M059J (cell line): ENCODE measurements around the gene FMNL2. TPM values are rescaled to one million over a fixed set of nuclear protein-coding genes. Genes with fewer than 3 reads are reported as not detected.
A peak's percentile ranks its signal among the peaks of the same experiment; 100 is the strongest.

Experiments used
- DNase-seq: peaks from one replicate; pipeline ENCODE4 v3.0.0-alpha.2; 2012; ENCODE audit warnings: low read depth
- total RNA-seq: library from RNA; depleted of rRNA; stranded (reverse); fragments of >200 nt; shearing (Covaris generic); gene quantifications from 2 replicates; pipeline ENCODE4 v1.2.3, GENCODE V29; 2014

The FMNL2 gene
- total RNA-seq, 1 experiment from 2014 or later = 13.2 TPM

- no peak for DNase-seq
Observed at GRCh38 chr2:152580714-152581113, 245.7 kb downstream of the FMNL2 start.

DNA sequence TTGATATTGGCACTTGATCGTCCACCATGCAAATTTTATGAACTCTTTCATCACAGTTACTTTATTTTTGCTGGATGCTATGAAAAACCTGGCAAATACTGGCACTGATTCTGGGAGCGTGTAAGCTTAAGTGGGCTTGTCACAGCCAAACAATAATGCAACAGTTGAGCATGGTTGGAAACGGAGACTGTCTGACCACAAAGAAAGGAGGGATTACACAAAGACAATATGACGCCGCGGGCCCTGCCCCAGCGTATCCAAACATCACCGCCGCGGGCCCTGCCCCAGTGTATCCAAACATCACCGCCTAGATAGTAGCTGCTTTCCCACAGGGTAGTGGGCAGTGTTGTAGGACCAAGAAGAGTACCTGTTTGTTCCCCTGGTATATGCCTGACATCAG lies 246.4 kb downstream of the FMNL2 start:
- no peak for DNase-seq

DNA sequence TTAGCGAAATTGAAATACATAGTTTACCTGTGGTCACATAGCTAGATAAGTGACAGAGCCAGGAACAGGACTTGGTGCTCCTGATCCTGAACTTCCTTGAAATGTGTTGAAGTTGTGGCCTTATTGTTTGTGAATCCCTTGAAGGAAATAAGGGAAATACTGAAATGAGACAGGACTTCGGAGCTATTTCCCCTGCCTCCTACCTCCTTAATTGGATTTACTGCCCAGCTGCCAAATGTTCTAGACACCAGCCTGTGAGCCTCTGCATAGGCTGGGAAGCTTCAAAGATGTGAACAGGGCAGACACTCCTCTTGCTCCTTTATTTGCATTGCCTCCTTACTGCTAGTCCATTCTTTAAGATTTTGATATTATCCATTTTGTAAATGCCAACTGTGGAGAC lies 247.1 kb downstream of the FMNL2 start:
- DNase-seq = no peak

DNA sequence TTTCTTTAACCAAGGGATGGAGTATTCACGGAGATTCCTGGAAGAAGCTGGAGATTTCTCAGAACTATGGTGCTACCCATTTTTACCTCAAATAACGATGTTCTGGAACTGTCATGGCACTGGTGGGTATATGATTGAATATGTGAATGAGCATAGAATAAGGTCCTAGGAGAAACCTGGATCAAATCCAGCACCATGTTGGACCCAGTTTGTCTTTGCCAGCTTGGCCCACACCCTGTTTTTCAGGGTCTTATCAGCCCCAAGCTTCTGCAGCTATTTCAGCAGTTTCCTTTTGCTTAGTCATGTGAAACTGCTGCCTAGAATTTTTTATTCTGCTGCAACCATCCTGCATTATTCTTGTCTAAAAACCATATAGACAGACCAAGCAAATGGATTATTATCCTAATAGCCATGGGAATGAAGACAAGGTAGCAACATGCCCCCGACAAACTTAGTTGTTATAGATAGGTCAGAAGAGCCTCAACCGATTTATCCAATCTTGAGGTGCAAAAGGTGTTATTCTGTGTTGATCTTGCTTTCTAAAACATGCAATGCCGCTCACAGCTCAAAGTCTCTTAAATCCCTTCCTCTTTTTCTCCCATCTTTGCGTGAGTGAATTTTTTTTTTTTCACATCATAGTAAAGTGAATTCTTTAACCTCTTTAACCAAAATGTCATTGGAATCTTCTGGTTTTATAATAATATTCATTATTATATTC lies 248.7 kb downstream of the FMNL2 start:
- no peak for DNase-seq

DNA sequence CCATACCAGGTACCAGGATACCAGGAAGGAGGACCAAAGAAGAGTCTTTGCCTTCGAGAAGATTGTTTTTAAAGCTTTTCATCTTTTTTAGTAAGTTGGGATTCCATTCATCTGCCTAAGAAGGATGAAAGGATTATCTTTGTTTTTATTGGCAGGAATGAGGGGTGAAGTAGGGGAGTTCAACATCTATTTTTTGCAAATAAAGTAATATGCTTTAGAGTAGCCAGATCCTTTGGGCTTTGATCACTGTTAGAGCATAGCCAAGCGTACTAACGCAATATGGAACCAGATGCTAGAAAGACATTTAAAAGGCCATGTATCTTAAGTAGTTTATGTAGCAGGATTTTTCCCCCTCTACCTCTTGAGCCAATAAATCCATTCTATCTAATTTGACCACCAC lies 249.3 kb downstream of the FMNL2 start:
- DNase-seq = no peak

DNA sequence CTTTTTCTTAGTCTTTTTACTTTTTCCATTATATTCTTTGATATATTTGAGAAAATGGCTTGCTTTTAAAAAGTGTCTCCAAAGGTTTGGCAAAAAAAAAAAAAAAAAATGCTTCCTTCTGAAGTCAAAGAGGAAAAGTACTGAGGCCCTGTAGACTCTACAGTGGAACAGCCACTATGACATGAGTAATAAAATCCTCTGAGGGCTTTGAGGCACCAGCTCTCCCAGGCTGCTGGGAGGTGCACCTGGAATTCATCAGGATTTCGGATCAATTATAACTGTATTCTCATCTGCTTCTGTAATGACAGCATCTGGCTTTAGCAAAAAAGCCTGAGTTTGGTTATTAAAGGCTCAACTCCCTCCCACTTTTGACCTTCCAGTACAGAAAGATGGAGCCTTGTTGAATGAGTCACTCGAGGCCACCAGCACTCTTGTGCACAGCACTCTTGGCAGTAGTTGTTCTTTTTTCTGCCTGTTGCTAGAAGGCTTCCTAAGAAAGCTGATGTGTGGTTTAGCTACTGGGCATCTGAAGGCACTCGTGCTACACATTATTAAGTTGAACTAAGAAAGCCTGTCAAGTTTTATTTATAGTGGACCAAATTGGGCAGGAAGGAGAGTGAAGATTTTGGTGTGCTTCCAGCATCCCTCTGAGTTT lies 251.0 kb downstream of the FMNL2 start:
- peak; percentile 96 for DNase-seq

DNA sequence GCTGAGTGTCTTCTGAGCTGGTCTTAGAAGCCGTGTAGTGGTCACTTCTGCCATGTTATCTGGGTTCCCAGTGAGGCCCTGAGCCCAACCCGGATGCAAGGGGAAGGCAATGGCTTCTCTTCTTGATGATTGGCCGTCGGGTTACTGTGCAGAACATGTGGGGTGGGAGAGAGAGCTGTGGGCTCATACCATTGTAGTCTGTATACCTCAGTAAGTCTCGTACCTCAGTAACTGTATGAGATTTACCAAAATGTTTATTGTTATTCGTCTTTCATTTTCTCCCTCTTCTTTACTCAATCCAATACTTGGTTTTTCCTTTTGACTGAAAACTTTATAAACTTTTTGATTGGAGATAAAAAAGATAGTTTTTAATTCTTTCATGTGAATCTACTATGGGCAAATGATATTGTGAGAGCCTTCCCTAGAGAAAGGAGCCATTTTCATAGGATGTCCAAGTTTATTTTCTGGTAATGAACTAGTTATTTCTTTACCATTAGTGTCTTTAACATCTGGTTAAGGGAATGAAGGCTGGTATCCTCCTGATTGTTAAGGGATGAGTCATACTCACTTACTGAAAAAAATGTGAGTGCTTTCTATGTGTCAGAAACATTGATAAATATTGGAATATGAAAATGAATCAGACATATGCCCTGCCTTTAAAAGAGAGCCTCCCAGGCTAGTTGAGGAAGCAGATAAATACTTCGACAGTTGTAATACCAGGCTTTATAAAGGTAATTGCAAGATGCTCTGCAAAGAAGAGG lies 252.4 kb downstream of the FMNL2 start:
- DNase-seq = no peak

DNA sequence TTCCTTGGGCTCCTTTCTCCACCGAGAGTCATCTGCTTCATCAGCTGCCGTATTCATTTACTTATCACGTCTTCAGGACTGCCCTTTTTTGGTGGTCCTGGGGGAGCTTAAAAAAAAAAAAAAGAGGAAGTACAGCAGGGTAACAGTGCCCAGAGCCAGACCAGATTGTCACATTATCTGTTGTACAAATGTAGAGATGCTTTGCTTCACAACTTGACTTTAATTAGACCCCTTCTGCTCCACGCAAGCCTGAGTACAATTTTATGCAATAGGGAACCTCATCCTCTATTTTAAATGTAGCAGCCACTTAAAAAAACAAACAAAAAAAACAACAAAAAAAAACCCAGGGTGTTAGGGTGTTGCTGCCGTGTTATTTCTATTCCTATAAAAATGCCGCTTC lies 254.0 kb downstream of the FMNL2 start:
- no peak for DNase-seq

GRCh38 chr2:152594022-152594766 lies 259.2 kb downstream of the FMNL2 start:
- no peak for DNase-seq

GRCh38 chr2:152594792-152595191 lies 259.8 kb downstream of the FMNL2 start:
- DNase-seq = no peak

DNA sequence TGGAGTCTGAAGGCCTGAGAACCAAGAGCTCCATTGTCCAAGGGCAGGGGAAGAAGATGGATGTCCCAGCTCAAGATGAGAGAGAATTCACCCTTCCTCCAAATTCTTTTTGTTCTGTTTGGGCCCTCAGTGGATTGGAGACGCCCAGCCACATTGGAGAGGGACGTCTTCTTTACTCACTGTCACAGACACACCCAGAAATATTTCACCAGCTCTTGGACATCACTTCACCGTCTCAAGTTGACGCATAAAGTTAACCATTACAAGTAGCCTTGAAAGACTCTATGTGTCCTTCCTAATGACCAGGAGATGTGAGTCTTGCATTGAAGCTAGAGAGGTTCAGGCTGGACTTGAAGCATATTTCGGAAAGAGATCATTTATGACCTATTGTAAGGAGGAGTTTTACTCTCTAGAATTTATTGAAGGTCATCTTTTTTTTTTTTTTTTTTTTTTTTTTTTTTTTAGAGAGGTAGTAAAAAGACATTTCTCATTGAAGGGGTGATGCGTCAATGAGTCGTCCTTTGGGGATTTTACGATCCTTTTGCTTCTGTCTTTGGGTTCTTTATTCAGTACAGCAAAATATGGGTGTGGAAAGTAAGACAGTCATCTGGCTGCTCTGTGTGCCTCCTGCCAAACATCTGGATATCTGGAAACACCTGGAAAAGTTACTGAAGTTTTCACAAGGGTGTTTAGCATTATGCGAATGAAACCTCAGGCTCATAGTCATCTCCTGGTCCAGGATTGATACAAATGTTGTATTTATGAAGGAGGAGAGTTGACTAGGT lies 264.2 kb downstream of the FMNL2 start:
- peak; percentile 44 for DNase-seq

DNA sequence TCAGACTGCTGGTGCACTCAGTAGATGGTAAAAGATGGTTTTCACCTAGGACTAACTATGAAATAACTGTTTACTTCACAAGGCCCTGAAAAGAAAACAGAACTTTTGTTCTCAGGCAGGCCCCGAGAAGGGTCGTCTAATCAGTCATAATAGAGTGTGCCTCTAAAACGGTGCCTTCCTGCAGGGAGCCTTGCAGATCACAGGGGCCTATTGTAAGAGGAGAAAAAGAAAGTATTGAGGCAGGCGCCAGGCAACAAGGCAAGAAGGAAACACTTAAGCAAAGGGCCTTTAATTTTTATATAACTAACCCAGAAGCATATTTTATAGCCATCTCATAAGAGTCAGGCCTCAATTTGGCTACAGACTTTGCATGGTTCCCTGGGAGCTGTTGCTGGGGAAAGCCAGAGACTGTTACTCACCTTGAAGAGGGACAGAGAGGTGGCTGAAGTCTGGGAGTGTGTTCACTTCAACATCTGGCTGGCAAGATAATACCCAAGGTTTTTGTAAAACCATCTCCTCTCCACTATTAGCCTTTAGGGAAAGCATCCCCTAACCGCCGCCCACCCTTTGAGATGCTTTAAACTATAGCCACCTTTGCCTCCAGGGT lies 265.2 kb downstream of the FMNL2 start:
- no peak for DNase-seq

DNA sequence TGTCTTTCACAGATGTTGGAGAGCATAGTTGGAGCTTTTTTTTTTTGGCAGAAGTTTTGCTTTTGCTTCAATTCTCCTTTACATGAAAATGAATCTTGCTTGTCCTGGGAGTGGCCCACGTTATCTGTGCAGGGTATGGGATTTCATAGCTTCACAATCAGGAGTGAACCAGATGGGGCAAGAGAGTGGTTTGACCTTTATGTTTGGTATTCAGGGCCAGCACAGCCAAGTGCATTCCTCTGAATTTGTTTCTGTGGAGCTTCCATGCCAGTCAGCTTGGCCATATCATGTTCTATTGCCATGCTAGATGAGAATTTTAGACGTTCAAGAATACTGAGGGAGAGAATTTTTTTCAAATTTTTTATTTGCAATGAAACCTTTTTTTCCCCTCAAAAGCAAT lies 265.7 kb downstream of the FMNL2 start:
- DNase-seq = peak; percentile 32

DNA sequence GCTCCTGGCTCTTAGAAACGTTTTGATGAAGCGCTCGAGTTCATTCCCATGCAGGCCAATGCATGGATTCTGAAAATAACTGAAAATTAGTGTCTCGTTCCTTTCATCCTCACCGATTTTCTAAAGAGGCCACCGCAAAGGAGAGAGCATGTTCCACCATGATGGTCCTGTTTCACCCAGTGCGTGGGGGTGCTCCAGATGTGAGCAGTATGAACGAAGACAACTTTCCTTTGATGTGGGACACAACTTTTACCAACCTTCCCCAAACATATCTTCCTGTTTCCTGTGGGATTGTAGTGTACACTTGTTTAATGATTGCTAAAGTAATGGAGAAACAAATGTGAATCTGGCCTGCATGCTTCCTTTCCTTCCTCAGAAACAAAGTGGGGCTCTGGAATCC lies 267.8 kb downstream of the FMNL2 start:
- DNase-seq = no peak

GRCh38 chr2:152603166-152603565 lies 268.2 kb downstream of the FMNL2 start:
- no peak for DNase-seq

- no peak for DNase-seq
Observed at GRCh38 chr2:152606081-152606480, 271.1 kb downstream of the FMNL2 start.

GRCh38 chr2:152606941-152607340 lies 272.0 kb downstream of the FMNL2 start:
- DNase-seq = no peak

- DNase-seq = no peak
Observed at GRCh38 chr2:152607793-152608300, 272.9 kb downstream of the FMNL2 start.

DNA sequence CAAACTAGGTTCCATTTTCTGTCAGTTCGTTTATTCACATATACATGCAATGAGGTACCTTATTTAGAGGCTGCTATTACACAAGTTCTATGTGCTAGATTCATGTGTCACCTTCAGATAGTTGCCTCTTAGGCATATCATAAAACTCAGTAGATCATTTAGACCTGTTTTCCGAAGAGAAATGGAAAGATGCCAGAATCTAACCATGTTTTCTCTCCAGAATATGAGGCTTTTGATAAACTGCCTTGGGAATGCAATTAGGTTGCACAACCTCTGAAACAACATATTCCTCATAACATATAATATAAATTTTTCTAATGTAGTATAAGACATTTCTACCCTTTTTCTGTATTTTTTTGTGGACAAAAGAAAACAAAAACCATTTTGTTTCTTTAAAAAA lies 274.2 kb downstream of the FMNL2 start:
- no peak for DNase-seq

- no peak for DNase-seq
Observed at GRCh38 chr2:152609699-152610098, 274.7 kb downstream of the FMNL2 start.
